HG02759 (cell line): ENCODE results near the gene ABCG2.
A peak's percentile ranks its signal among the peaks of the same experiment; 100 is the strongest.

Source experiments
- ATAC-seq: cut with Tn5 transposase; IDR thresholded peaks from one replicate; pipeline ENCODE4 v1.9.1; 2021; ENCODE audit warnings: mild to moderate bottlenecking, moderate library complexity; ENCODE audit not compliant: unreplicated experiment

Gene ABCG2

GRCh38 chr4:88077911-88078524 lies 80.4 kb downstream of the ABCG2 start:
- ATAC-seq: no peak

GRCh38 chr4:88075336-88075735 lies 83.1 kb downstream of the ABCG2 start:
- no peak for ATAC-seq

- ATAC-seq: no peak
These were observed 88.4 kb downstream of the ABCG2 start for GRCh38 chr4:88070031-88070430.

GRCh38 chr4:88064410-88064809 lies 94.0 kb downstream of the ABCG2 start:
- ATAC-seq: no peak

- ATAC-seq: no peak
These were observed 94.7 kb downstream of the ABCG2 start for GRCh38 chr4:88063634-88064296.

- ATAC-seq: no peak
These were observed 95.6 kb downstream of the ABCG2 start for GRCh38 chr4:88062843-88063242.

- no peak for ATAC-seq
These were observed 96.1 kb downstream of the ABCG2 start for GRCh38 chr4:88062311-88062710.

GRCh38 chr4:88060431-88060830 lies 98.0 kb downstream of the ABCG2 start:
- no peak for ATAC-seq

GRCh38 chr4:88059766-88060165 lies 98.7 kb downstream of the ABCG2 start:
- ATAC-seq: no peak

- ATAC-seq: no peak
These were observed 100.1 kb downstream of the ABCG2 start for GRCh38 chr4:88058295-88058694.

GRCh38 chr4:88054901-88055300 lies 103.5 kb downstream of the ABCG2 start:
- ATAC-seq: peak; percentile 52

- ATAC-seq: no peak
These were observed 104.2 kb downstream of the ABCG2 start for GRCh38 chr4:88054229-88054628.

GRCh38 chr4:88045021-88045420 lies 113.4 kb downstream of the ABCG2 start:
- no peak for ATAC-seq

GRCh38 chr4:88043586-88044340 lies 114.7 kb downstream of the ABCG2 start:
- ATAC-seq: no peak

GRCh38 chr4:88043001-88043400 lies 115.4 kb downstream of the ABCG2 start:
- no peak for ATAC-seq

- no peak for ATAC-seq
These were observed 116.8 kb downstream of the ABCG2 start for GRCh38 chr4:88041626-88042025.

- ATAC-seq: no peak
These were observed 117.7 kb downstream of the ABCG2 start for GRCh38 chr4:88040707-88041106.
